ENCODE measurements around the gene TLE5. TPM values are rescaled to one million over a fixed set of nuclear protein-coding genes. Genes with fewer than 3 reads are reported as not detected.
A peak's percentile ranks its signal among the peaks of the same experiment; 100 is the strongest.

TLE5 gene
- total RNA-seq, 1 donor from 2014 or later = 302 TPM

- H3K27me3 Mint-ChIP-seq = no peaks in the 10 kb centered on the region
- TF ChIP-seq CTCF (conservative IDR thresholded peaks at IDR 0.05) = no peak
- no peaks in the 10 kb centered on the region for H3K36me3 Mint-ChIP-seq
- no peak overlapping the region for H3K27ac Mint-ChIP-seq
- no peak overlapping the region for H3K4me3 Mint-ChIP-seq
- DNase-seq (ENCODE audit: extremely low spot score, unreplicated experiment) = no peak
- peaks cover 14% of the 10 kb centered on the region for H3K4me1 Mint-ChIP-seq (ENCODE audit: unreplicated experiment)
- H3K9me3 Mint-ChIP-seq = no peaks in the 10 kb centered on the region
Observed at GRCh38 chr19:3100747-3101730, 38.7 kb upstream of the TLE5 start.

- Mint-ChIP-seq H3K4me1 (ENCODE audit: unreplicated experiment) (peaks cover 18% of the 10 kb centered on the region), H3K9me3 (no peaks in the 10 kb centered on the region), H3K27ac (no peak overlapping the region), H3K36me3 (no peaks in the 10 kb centered on the region), H3K27me3 (no peaks in the 10 kb centered on the region), H3K4me3 (no peak overlapping the region)
- TF ChIP-seq CTCF (conservative IDR thresholded peaks at IDR 0.05) = no peak
- DNase-seq (ENCODE audit: extremely low spot score, unreplicated experiment) = no peak
Observed at GRCh38 chr19:3100331-3100730, 38.0 kb upstream of the TLE5 start.

- no peaks in the 10 kb centered on the region for H3K27me3 Mint-ChIP-seq
- H3K9me3 Mint-ChIP-seq = no peaks in the 10 kb centered on the region
- H3K36me3 Mint-ChIP-seq = no peaks in the 10 kb centered on the region
- no peak for TF ChIP-seq CTCF (conservative IDR thresholded peaks at IDR 0.05)
- no peak overlapping the region for H3K4me3 Mint-ChIP-seq
- H3K27ac Mint-ChIP-seq = peak overlapping the region; percentile 53
- no peak for DNase-seq (ENCODE audit: extremely low spot score, unreplicated experiment)
- peaks cover 18% of the 10 kb centered on the region for H3K4me1 Mint-ChIP-seq (ENCODE audit: unreplicated experiment)
Observed at GRCh38 chr19:3099347-3100145, 37.3 kb upstream of the TLE5 start.

- Mint-ChIP-seq H3K9me3 (no peaks in the 10 kb centered on the region), H3K4me1 (ENCODE audit: unreplicated experiment) (peaks cover 12% of the 10 kb centered on the region), H3K27ac (peak overlapping the region; percentile 53), H3K4me3 (peak overlapping the region; percentile 54), H3K27me3 (no peaks in the 10 kb centered on the region), H3K36me3 (no peaks in the 10 kb centered on the region)
- no peak for TF ChIP-seq CTCF (conservative IDR thresholded peaks at IDR 0.05)
- no peak for DNase-seq (ENCODE audit: extremely low spot score, unreplicated experiment)
Observed at GRCh38 chr19:3098515-3099346, 36.4 kb upstream of the TLE5 start.

GRCh38 chr19:3098141-3098514 lies 35.8 kb upstream of the TLE5 start:
- peak overlapping the region; percentile 54 for H3K4me3 Mint-ChIP-seq
- TF ChIP-seq CTCF (conservative IDR thresholded peaks at IDR 0.05) = no peak
- peaks cover 12% of the 10 kb centered on the region for H3K4me1 Mint-ChIP-seq (ENCODE audit: unreplicated experiment)
- no peak overlapping the region for H3K27ac Mint-ChIP-seq
- no peaks in the 10 kb centered on the region for H3K27me3 Mint-ChIP-seq
- DNase-seq (ENCODE audit: extremely low spot score, unreplicated experiment) = no peak
- no peaks in the 10 kb centered on the region for H3K9me3 Mint-ChIP-seq
- no peaks in the 10 kb centered on the region for H3K36me3 Mint-ChIP-seq

Data from type B pancreatic cell (in vitro differentiated cells).